IMR-90 (cell line): ENCODE measurements around the gene C21orf91. TPM values are rescaled to one million over a fixed set of nuclear protein-coding genes. Genes with fewer than 3 reads are reported as not detected.

Source experiments
- ATAC-seq: fragments of 200-7000 bp; cut with Tn5 transposase; 2 replicates; pipeline ENCODE4 v1.9.1; 2020; ENCODE audit warnings: low read depth, mild to moderate bottlenecking, moderate library complexity
- BruUV-seq: library from RNA; stranded (reverse); fragments of 400-500 nt; replicated peaks from 2 replicates; lab custom pipeline; 2021; lab: Mats Ljungman, UMichigan
- CTCF ChIA-PET: fragments of 300-600 bp; formaldehyde crosslinking; extraction: SDS; loops from one replicate; lab custom pipeline; 2021; ENCODE audit warnings: antibody characterized with exemption; lab: Yijun Ruan, JAX
- POLR2A ChIA-PET: fragments of 300-600 bp; sonication (Branson Sonifier 250); formaldehyde crosslinking; loops from one replicate; lab custom pipeline; 2022; ENCODE audit warnings: antibody characterized with exemption; ENCODE audit not compliant: unreplicated experiment; lab: Charles Lee
- DNase-seq: peaks from one replicate; pipeline ENCODE4 v3.0.0; 2013
- H2AFZ ChIP-seq: replicated peaks from 2 replicates; pipeline ENCODE3; 2013; ENCODE audit warnings: low read length, mild to moderate bottlenecking; ENCODE audit not compliant: poor library complexity
- H2AK5ac ChIP-seq: 2 replicates; pipeline ENCODE4 v1.6.1; 2013; ENCODE audit warnings: low read depth, low read length, inconsistent platforms
- H2AK9ac ChIP-seq: replicated peaks from 2 replicates; pipeline ENCODE3; 2013; ENCODE audit warnings: mild to moderate bottlenecking, low read depth, low read length, moderate library complexity; ENCODE audit not compliant: poor library complexity
- H2BK120ac ChIP-seq: 2 replicates; pipeline ENCODE4 v1.6.1; 2013; ENCODE audit warnings: low read depth, low read length, inconsistent platforms
- H2BK15ac ChIP-seq: 3 replicates; pipeline ENCODE4 v1.6.1; 2013; ENCODE audit warnings: low read depth, low read length, inconsistent platforms
- H2BK20ac ChIP-seq: 2 replicates; pipeline ENCODE4 v1.6.1; 2013; ENCODE audit warnings: low read depth, mild to moderate bottlenecking, inconsistent platforms, low read length, moderate library complexity
- H2BK5ac ChIP-seq: 2 replicates; pipeline ENCODE4 v1.6.1; 2013; ENCODE audit warnings: mild to moderate bottlenecking, low read depth, low read length, inconsistent platforms; ENCODE audit not compliant: poor library complexity, severe bottlenecking
- H3K14ac ChIP-seq: replicated peaks from 2 replicates; pipeline ENCODE4 v1.6.1; 2013; ENCODE audit warnings: low read depth, low read length, inconsistent platforms
- H3K18ac ChIP-seq: 2 replicates; pipeline ENCODE4 v1.6.1; 2013; ENCODE audit warnings: low read depth, low read length, control low read depth
- H3K23ac ChIP-seq: 2 replicates; pipeline ENCODE4 v1.6.1; 2013; ENCODE audit warnings: low read depth, low read length, inconsistent platforms
- H3K27ac ChIP-seq: 2 replicates; pipeline ENCODE4 v1.5.1; 2013; ENCODE audit warnings: mild to moderate bottlenecking, control low read depth, low read length; ENCODE audit not compliant: insufficient read depth
- H3K27me3 ChIP-seq: 2 replicates; pipeline ENCODE4 v1.6.1; 2013; ENCODE audit warnings: low read length; ENCODE audit not compliant: control insufficient read depth, insufficient read depth
- H3K36me3 ChIP-seq: 2 replicates; pipeline ENCODE4 v1.6.1; 2013; ENCODE audit warnings: low read length, mixed read lengths; ENCODE audit not compliant: control insufficient read depth, insufficient read depth
- H3K4ac ChIP-seq: 2 replicates; pipeline ENCODE4 v1.6.1; 2013; ENCODE audit warnings: low read depth, low read length, inconsistent platforms
- H3K4me1 ChIP-seq: 2 replicates; pipeline ENCODE4 v1.6.1; 2013; ENCODE audit warnings: low read length, mixed read lengths; ENCODE audit not compliant: control insufficient read depth, insufficient read depth
- H3K4me2 ChIP-seq: 2 replicates; pipeline ENCODE4 v1.6.1; 2013; ENCODE audit warnings: low read depth, mild to moderate bottlenecking, control low read depth, low read length, moderate library complexity
- H3K4me3 ChIP-seq: 2 replicates; pipeline ENCODE4 v1.5.1; 2013; ENCODE audit warnings: low read depth, mild to moderate bottlenecking, control low read depth, low read length, moderate library complexity; ENCODE audit not compliant: insufficient read depth
- H3K56ac ChIP-seq: 2 replicates; pipeline ENCODE4 v1.6.1; 2013; ENCODE audit warnings: low read length, inconsistent platforms; ENCODE audit not compliant: insufficient read depth; ENCODE audit errors: extremely low read depth
- H3K79me1 ChIP-seq, 2 experiments: 2 replicates each; pipeline ENCODE4 v1.6.1; 2013; ENCODE audit warnings: low read length in 2 of 2, inconsistent platforms in 1 of 2, low read depth in 1 of 2
- H3K9ac ChIP-seq: 2 replicates; pipeline ENCODE4 v1.6.1; 2013; ENCODE audit warnings: low read depth, low read length, control low read depth
- H3K9me1 ChIP-seq: 2 replicates; pipeline ENCODE4 v1.6.1; 2013; ENCODE audit warnings: low read length, inconsistent platforms; ENCODE audit not compliant: insufficient read depth
- H3K9me3 ChIP-seq: 2 replicates; pipeline ENCODE4 v1.6.1; 2013; ENCODE audit warnings: low read length; ENCODE audit not compliant: control insufficient read depth, insufficient read depth
- H4K20me1 ChIP-seq: 2 replicates; pipeline ENCODE4 v1.6.1; 2013; ENCODE audit warnings: low read length, inconsistent platforms; ENCODE audit not compliant: insufficient read depth
- H4K5ac ChIP-seq: 2 replicates; pipeline ENCODE4 v1.6.1; 2013; ENCODE audit warnings: mild to moderate bottlenecking, low read depth, low read length, control low read depth
- H4K8ac ChIP-seq, 2 experiments: 2 replicates each; pipeline ENCODE4 v1.6.1; 2013; ENCODE audit warnings: low read depth in 2 of 2, low read length in 2 of 2, control low read depth in 1 of 2, inconsistent platforms in 1 of 2
- H4K91ac ChIP-seq: 2 replicates; pipeline ENCODE4 v1.6.1; 2013; ENCODE audit warnings: low read depth, low read length, inconsistent platforms; ENCODE audit not compliant: insufficient read depth
- CEBPB ChIP-seq: IDR thresholded peaks from 2 replicates; pipeline ENCODE4 v1.6.1; 2012; ENCODE audit warnings: low read depth, low read length, improper control_type of control experiment
- CHD1 ChIP-seq: IDR thresholded peaks from 2 replicates; pipeline ENCODE4 v1.6.1; 2012; ENCODE audit warnings: low read depth, low read length, improper control_type of control experiment
- FOS ChIP-seq: fragments of 150-350 bp; IDR thresholded peaks from 2 replicates; pipeline ENCODE4 v1.6.1; 2016; ENCODE audit warnings: low read depth, low read length
- MAZ ChIP-seq: IDR thresholded peaks from 2 replicates; pipeline ENCODE4 v1.6.1; 2012; ENCODE audit warnings: low read depth, mild to moderate bottlenecking, low read length, improper control_type of control experiment, moderate library complexity, borderline replicate concordance
- MXI1 ChIP-seq: IDR thresholded peaks from 2 replicates; pipeline ENCODE4 v1.6.1; 2012; ENCODE audit warnings: low read depth, mild to moderate bottlenecking, low read length, moderate library complexity, borderline replicate concordance
- NFE2L2 ChIP-seq: fragments of 150-350 bp; IDR thresholded peaks from 2 replicates; pipeline ENCODE4 v1.6.1; 2016; ENCODE audit warnings: low read depth, mild to moderate bottlenecking, low read length
- POLR2A ChIP-seq: IDR thresholded peaks from 2 replicates; pipeline ENCODE4 v1.6.1; 2012; ENCODE audit warnings: mild to moderate bottlenecking, low read depth, low read length
- RAD21 ChIP-seq: IDR thresholded peaks from 2 replicates; pipeline ENCODE4 v1.6.1; 2012; ENCODE audit warnings: low read length, improper control_type of control experiment
- RCOR1 ChIP-seq: IDR thresholded peaks from 2 replicates; pipeline ENCODE4 v1.6.1; 2012; ENCODE audit warnings: mild to moderate bottlenecking, low read length, improper control_type of control experiment; ENCODE audit not compliant: insufficient replicate concordance
- RFX5 ChIP-seq: IDR thresholded peaks from 2 replicates; pipeline ENCODE4 v1.8.0; 2012; ENCODE audit warnings: low read depth, mild to moderate bottlenecking, low read length, moderate library complexity
- SMC3 ChIP-seq: fragments of 150-350 bp; IDR thresholded peaks from 2 replicates; pipeline ENCODE4 v1.6.1; 2016; ENCODE audit warnings: low read depth, mild to moderate bottlenecking, antibody characterized with exemption, low read length, moderate library complexity
- WGBS, 2 experiments: methylation state at CpG; one replicate each; pipeline versions ENCODE4 v1.1.5 to v1.1.7; 2013; ENCODE audit warnings: missing lambda C conversion rate in 2 of 2; ENCODE audit not compliant: insufficient read length in 1 of 2; ENCODE audit errors: extremely low coverage in 2 of 2; 5-methylcytosine and 5-hydroxymethylcytosine counted together
- dilution Hi-C: fragments of 300-500 bp; cut with HindIII; formaldehyde crosslinking; loops from one replicate; pipeline ENCODE4 v1.14.3; 2018; ENCODE audit warnings: low sequenced_read_pairs; ENCODE audit not compliant: unreplicated experiment
- in situ Hi-C: fragments of 300-500 bp; cut with MboI; formaldehyde crosslinking; loops from 3 replicates; pipeline ENCODE4 v1.14.3; 2019; ENCODE audit warnings: low sequenced_read_pairs, inconsistent platforms, mixed read lengths
- intact Hi-C: fragments of 100-400 bp; cut with micrococcal nuclease; formaldehyde crosslinking; loops from 2 replicates; pipeline ENCODE4 v1.10.0; 2022
- polyA plus RNA-seq, 3 experiments: library from polyadenylated mRNA; depleted of rRNA; stranded (reverse); fragments of >200 nt; gene quantifications; 2 replicates each; pipeline ENCODE4 v1.2.3, GENCODE V29; 2012; ENCODE audit warnings: low replicate concordance in 1 of 3
- total RNA-seq: library from RNA; depleted of rRNA; stranded (reverse); fragments of >200 nt; gene quantifications from 2 replicates; pipeline ENCODE4 v1.2.3, GENCODE V29; 2012
- TF ChIP-seq, protein P1 (sequence below): conservative IDR thresholded peaks from 2 replicates; pipeline ENCODE4 v1.5.1; 2012; ENCODE audit warnings: mild to moderate bottlenecking, low read depth, low read length, improper control_type of control experiment

C21orf91 gene
- total and polyA plus RNA-seq, 2 of the 4 experiments (the other 2 are of a cell fraction), result 3.7 to 9.3 TPM

DNA sequence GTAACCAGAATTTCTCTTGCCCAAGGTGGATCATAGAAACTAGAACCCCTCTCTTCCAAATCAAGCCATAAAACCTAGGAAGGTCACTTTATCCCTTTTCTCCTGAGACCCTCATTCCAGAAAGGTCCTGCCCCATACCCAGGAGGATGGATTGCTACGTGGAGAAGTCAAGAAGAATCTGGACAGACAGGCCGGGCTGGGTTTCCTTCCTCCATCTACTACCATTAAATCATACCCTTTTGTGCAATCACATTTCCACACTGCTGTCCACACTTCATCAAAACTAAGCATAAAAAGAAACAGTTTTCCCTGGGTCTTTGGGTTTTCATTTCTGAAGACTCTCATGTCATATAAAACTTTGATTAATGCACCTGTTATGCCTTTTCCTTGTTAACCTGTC lies 65.4 kb downstream of the C21orf91 start:
- Histone ChIP-seq H3K9me3 (no peaks in the 10 kb centered on the region), H2BK15ac (no peak overlapping the region), H3K4me1 (no peaks in the 10 kb centered on the region), H4K91ac (no peak overlapping the region), H4K20me1 (no peaks in the 10 kb centered on the region), H3K18ac (no peak overlapping the region), H2AK9ac (no peak overlapping the region), H2BK20ac (no peak overlapping the region), H2AK5ac (no peak overlapping the region), H3K4me3 (no peak overlapping the region), H3K36me3 (no peaks in the 10 kb centered on the region), H3K9ac (no peak overlapping the region), H3K9me1 (no peaks in the 10 kb centered on the region), H4K5ac (no peak overlapping the region), H3K27me3 (no peaks in the 10 kb centered on the region), H3K56ac (no peak overlapping the region), H3K4ac (no peak overlapping the region), H3K79me1 (no peaks in the 10 kb centered on the region), H3K4me2 (no peak overlapping the region), H4K8ac (no peak overlapping the region), H2AFZ (no peak overlapping the region), H3K23ac (no peak overlapping the region), H3K14ac (no peak overlapping the region), H2BK5ac (no peak overlapping the region), H2BK120ac (no peak overlapping the region), H3K27ac (no peak overlapping the region)
- dilution Hi-C loops (no loop called here), in situ Hi-C loops (no loop called here), intact Hi-C loops (no loop called here)
- DNase-seq (no peak), ATAC-seq (no peak)
- TF ChIP-seq FOS (no peak), SMC3 (no peak), CEBPB (no peak), NFE2L2 (no peak), MXI1 (no peak), POLR2A (no peak), MAZ (no peak), RCOR1 (no peak), RAD21 (no peak), RFX5 (no peak), CHD1 (no peak)
- TF ChIP-seq, protein P1, sequence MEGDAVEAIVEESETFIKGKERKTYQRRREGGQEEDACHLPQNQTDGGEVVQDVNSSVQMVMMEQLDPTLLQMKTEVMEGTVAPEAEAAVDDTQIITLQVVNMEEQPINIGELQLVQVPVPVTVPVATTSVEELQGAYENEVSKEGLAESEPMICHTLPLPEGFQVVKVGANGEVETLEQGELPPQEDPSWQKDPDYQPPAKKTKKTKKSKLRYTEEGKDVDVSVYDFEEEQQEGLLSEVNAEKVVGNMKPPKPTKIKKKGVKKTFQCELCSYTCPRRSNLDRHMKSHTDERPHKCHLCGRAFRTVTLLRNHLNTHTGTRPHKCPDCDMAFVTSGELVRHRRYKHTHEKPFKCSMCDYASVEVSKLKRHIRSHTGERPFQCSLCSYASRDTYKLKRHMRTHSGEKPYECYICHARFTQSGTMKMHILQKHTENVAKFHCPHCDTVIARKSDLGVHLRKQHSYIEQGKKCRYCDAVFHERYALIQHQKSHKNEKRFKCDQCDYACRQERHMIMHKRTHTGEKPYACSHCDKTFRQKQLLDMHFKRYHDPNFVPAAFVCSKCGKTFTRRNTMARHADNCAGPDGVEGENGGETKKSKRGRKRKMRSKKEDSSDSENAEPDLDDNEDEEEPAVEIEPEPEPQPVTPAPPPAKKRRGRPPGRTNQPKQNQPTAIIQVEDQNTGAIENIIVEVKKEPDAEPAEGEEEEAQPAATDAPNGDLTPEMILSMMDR, result no peak
- CTCF ChIA-PET, result no interaction called here
- no CpG with 5 or more reads among the region's 2 CpGs for WGBS, 2 experiments
- POLR2A ChIA-PET, result no interaction called here
- BruUV-seq, result no TSS peak
